Parathyroid adenoma (tissue), 2 donors: ENCODE data around the gene ACO2.

Experiments used
- H2AFZ ChIP-seq: fragments of 300-600 bp; sonication (generic); one replicate; pipeline ENCODE4 v1.7.0; 2017; ENCODE audit warnings: antibody characterized with exemption, mild to moderate bottlenecking
- H3K27ac ChIP-seq: fragments of 300-600 bp; sonication (generic); one replicate; pipeline ENCODE4 v1.7.0; 2017
- H3K27me3 ChIP-seq: fragments of 300-600 bp; sonication (generic); one replicate; pipeline ENCODE4 v1.7.0; 2017; ENCODE audit warnings: low read length; ENCODE audit not compliant: control insufficient read depth, insufficient read depth
- H3K36me3 ChIP-seq: fragments of 300-600 bp; sonication (generic); one replicate; pipeline ENCODE4 v1.7.0; 2017; ENCODE audit warnings: low read length; ENCODE audit not compliant: control insufficient read depth, insufficient read depth
- H3K4me1 ChIP-seq: fragments of 300-600 bp; sonication (generic); one replicate; pipeline ENCODE4 v1.7.0; 2017; ENCODE audit warnings: control low read depth
- H3K4me2 ChIP-seq: fragments of 300-600 bp; sonication (generic); one replicate; pipeline ENCODE4 v1.7.0; 2017; ENCODE audit warnings: low read length
- H3K4me3 ChIP-seq: fragments of 300-600 bp; sonication (generic); one replicate; pipeline ENCODE4 v1.7.0; 2017; ENCODE audit warnings: low read depth, low read length
- H3K79me2 ChIP-seq: fragments of 300-600 bp; sonication (generic); one replicate; pipeline ENCODE4 v1.7.0; 2017; ENCODE audit warnings: control low read depth
- H3K9ac ChIP-seq: fragments of 300-600 bp; sonication (generic); one replicate; pipeline ENCODE4 v1.7.0; 2017; ENCODE audit warnings: mild to moderate bottlenecking
- H3K9me3 ChIP-seq: fragments of 300-600 bp; sonication (generic); one replicate; pipeline ENCODE4 v1.7.0; 2017; ENCODE audit warnings: low read length; ENCODE audit not compliant: control insufficient read depth
- CTCF ChIP-seq: fragments of 300-600 bp; sonication (generic); IDR thresholded peaks from one replicate; pipeline ENCODE4 v1.7.0; 2017; ENCODE audit warnings: antibody characterized with exemption, mild to moderate bottlenecking
- donor health status: primary hyperparathyroidism.

The ACO2 gene

GRCh38 chr22:41513391-41513790 is 44.5 kb downstream of the ACO2 start:
- H2AFZ ChIP-seq: no peak overlapping the region
- no peak overlapping the region for H3K9ac ChIP-seq
- H3K36me3 ChIP-seq: no peaks in the 10 kb centered on the region
- H3K9me3 ChIP-seq: no peaks in the 10 kb centered on the region
- peak overlapping the region; percentile 42 for H3K4me2 ChIP-seq
- H3K27me3 ChIP-seq: no peaks in the 10 kb centered on the region
- no peak for TF ChIP-seq CTCF
- no peak overlapping the region for H3K4me3 ChIP-seq
- H3K27ac ChIP-seq: peak overlapping the region; percentile 68
- H3K79me2 ChIP-seq: peaks cover 4% of the 10 kb centered on the region
- H3K4me1 ChIP-seq: peaks cover 20% of the 10 kb centered on the region

GRCh38 chr22:41516462-41516861 is 47.5 kb downstream of the ACO2 start:
- peaks cover 8% of the 10 kb centered on the region for H3K4me1 ChIP-seq
- H3K27me3 ChIP-seq: no peaks in the 10 kb centered on the region
- no peak overlapping the region for H3K27ac ChIP-seq
- no peak overlapping the region for H3K9ac ChIP-seq
- H3K79me2 ChIP-seq: peaks cover 2% of the 10 kb centered on the region
- H3K4me3 ChIP-seq: no peak overlapping the region
- no peak overlapping the region for H2AFZ ChIP-seq
- no peak overlapping the region for H3K4me2 ChIP-seq
- TF ChIP-seq CTCF: no peak
- H3K36me3 ChIP-seq: no peaks in the 10 kb centered on the region
- H3K9me3 ChIP-seq: no peaks in the 10 kb centered on the region

DNA sequence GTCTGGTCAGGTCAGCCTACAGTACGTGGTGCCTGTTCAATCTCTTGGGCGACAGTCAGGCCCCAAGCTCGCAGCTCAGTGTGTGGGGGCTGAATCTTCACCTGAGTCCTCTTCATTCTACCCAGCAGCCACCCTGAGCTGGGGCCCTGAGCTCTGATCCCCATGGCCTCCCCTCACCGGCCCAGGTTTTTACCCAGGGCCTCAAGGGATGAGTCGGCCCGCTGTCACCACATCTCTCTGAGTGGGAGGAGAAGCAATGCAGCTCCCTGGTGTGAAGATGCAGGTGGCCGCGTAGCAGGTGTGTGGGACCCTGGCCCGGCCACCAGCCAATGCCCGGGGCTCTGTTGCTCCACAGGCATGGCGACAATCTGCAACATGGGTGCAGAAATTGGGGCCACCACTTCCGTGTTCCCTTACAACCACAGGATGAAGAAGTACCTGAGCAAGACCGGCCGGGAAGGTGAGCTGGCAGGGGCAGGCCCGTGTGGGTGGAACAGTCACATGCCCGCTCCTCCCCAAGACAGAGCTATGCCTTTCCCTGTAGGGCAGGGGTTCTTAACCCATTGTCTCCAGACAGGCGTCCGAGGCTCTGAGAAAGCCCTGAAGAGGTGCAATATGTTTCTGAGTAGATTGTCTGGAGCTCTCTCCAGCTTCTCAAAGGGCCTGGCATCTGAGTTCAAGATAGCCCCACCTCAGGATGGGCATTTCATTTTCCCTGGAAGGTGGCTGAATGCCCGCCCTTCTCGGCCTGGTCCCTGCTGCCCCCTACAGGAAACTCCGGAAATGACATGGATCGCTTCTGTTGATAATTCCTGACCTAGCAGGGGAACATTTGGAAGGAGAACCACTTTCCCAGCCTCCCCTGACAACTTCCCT is 48.5 kb downstream of the ACO2 start:
- no peak overlapping the region for H3K9ac ChIP-seq
- no peak overlapping the region for H3K4me3 ChIP-seq
- no peaks in the 10 kb centered on the region for H3K36me3 ChIP-seq
- H3K79me2 ChIP-seq: peaks cover 2% of the 10 kb centered on the region
- no peaks in the 10 kb centered on the region for H3K27me3 ChIP-seq
- H2AFZ ChIP-seq: no peak overlapping the region
- TF ChIP-seq CTCF: peak; percentile 85
- H3K9me3 ChIP-seq: no peaks in the 10 kb centered on the region
- H3K4me1 ChIP-seq: peaks cover 6% of the 10 kb centered on the region
- no peak overlapping the region for H3K4me2 ChIP-seq
- H3K27ac ChIP-seq: no peak overlapping the region

- H3K9ac ChIP-seq: no peak overlapping the region
- no peaks in the 10 kb centered on the region for H3K9me3 ChIP-seq
- no peak for TF ChIP-seq CTCF
- peaks cover 2% of the 10 kb centered on the region for H3K79me2 ChIP-seq
- no peaks in the 10 kb centered on the region for H3K36me3 ChIP-seq
- no peak overlapping the region for H3K4me2 ChIP-seq
- no peak overlapping the region for H3K27ac ChIP-seq
- no peaks in the 10 kb centered on the region for H3K27me3 ChIP-seq
- peaks cover 5% of the 10 kb centered on the region for H3K4me1 ChIP-seq
- no peak overlapping the region for H3K4me3 ChIP-seq
- H2AFZ ChIP-seq: no peak overlapping the region
Measured at GRCh38 chr22:41518048-41518347, 49.1 kb downstream of the ACO2 start.

GRCh38 chr22:41521126-41521525 is 52.2 kb downstream of the ACO2 start:
- H3K4me3 ChIP-seq: no peak overlapping the region
- no peak overlapping the region for H2AFZ ChIP-seq
- no peaks in the 10 kb centered on the region for H3K27me3 ChIP-seq
- no peak for TF ChIP-seq CTCF
- H3K4me1 ChIP-seq: peaks cover 7% of the 10 kb centered on the region
- H3K36me3 ChIP-seq: no peaks in the 10 kb centered on the region
- H3K4me2 ChIP-seq: no peak overlapping the region
- no peaks in the 10 kb centered on the region for H3K79me2 ChIP-seq
- H3K9me3 ChIP-seq: no peaks in the 10 kb centered on the region
- no peak overlapping the region for H3K9ac ChIP-seq
- no peak overlapping the region for H3K27ac ChIP-seq
